HG03139 (cell line): ENCODE data around the gene FARS2.

Experiments
- ATAC-seq: cut with Tn5 transposase; IDR thresholded peaks from one replicate; pipeline ENCODE4 v1.9.1; 2021; ENCODE audit not compliant: unreplicated experiment

FARS2 gene

GRCh38 chr6:5525209-5525608 lies 263.9 kb downstream of the FARS2 start:
- no peak for ATAC-seq

GRCh38 chr6:5529015-5529414 lies 267.7 kb downstream of the FARS2 start:
- ATAC-seq, result no peak

GRCh38 chr6:5529733-5530132 lies 268.4 kb downstream of the FARS2 start:
- ATAC-seq, result no peak

- ATAC-seq, result no peak
Observed at GRCh38 chr6:5531161-5531560, 269.8 kb downstream of the FARS2 start.

- ATAC-seq, result no peak
Observed at GRCh38 chr6:5531853-5532375, 270.6 kb downstream of the FARS2 start.

GRCh38 chr6:5532941-5533340 lies 271.6 kb downstream of the FARS2 start:
- ATAC-seq, result no peak

- no peak for ATAC-seq
Observed at GRCh38 chr6:5534643-5535042, 273.3 kb downstream of the FARS2 start.

- no peak for ATAC-seq
Observed at GRCh38 chr6:5536644-5537043, 275.3 kb downstream of the FARS2 start.

GRCh38 chr6:5537132-5537531 lies 275.8 kb downstream of the FARS2 start:
- no peak for ATAC-seq

GRCh38 chr6:5537967-5538366 lies 276.7 kb downstream of the FARS2 start:
- no peak for ATAC-seq

- no peak for ATAC-seq
Observed at GRCh38 chr6:5540370-5540769, 279.1 kb downstream of the FARS2 start.

GRCh38 chr6:5541025-5541424 lies 279.7 kb downstream of the FARS2 start:
- no peak for ATAC-seq

GRCh38 chr6:5541751-5542432 lies 280.6 kb downstream of the FARS2 start:
- no peak for ATAC-seq

- no peak for ATAC-seq
Observed at GRCh38 chr6:5547556-5547955, 286.2 kb downstream of the FARS2 start.

- ATAC-seq, result no peak
Observed at GRCh38 chr6:5550631-5551030, 289.3 kb downstream of the FARS2 start.

GRCh38 chr6:5552243-5552642 lies 290.9 kb downstream of the FARS2 start:
- no peak for ATAC-seq

GRCh38 chr6:5553767-5554166 lies 292.5 kb downstream of the FARS2 start:
- no peak for ATAC-seq

- no peak for ATAC-seq
Observed at GRCh38 chr6:5554226-5554625, 292.9 kb downstream of the FARS2 start.

GRCh38 chr6:5556011-5556410 lies 294.7 kb downstream of the FARS2 start:
- no peak for ATAC-seq

- ATAC-seq, result no peak
Observed at GRCh38 chr6:5557506-5557905, 296.2 kb downstream of the FARS2 start.

GRCh38 chr6:5559651-5560050 lies 298.3 kb downstream of the FARS2 start:
- ATAC-seq, result no peak

- no peak for ATAC-seq
Observed at GRCh38 chr6:5562277-5562676, 301.0 kb downstream of the FARS2 start.

GRCh38 chr6:5563086-5563485 lies 301.8 kb downstream of the FARS2 start:
- no peak for ATAC-seq
